Endothelial cell of umbilical vein (primary cell): ENCODE data around the gene CAMTA1. TPM values are rescaled to one million over a fixed set of nuclear protein-coding genes. Genes with fewer than 3 reads are reported as not detected.

Experiments used
- BruUV-seq: library from RNA; stranded (reverse); fragments of 400-500 nt; replicated peaks from 2 replicates; lab custom pipeline; 2021; lab: Mats Ljungman, UMichigan
- CTCF ChIA-PET: fragments of 300-600, 350-600 bp; sonication (Branson Sonifier 250); formaldehyde crosslinking; loops from one replicate; lab custom pipeline; 2021; ENCODE audit warnings: antibody characterized with exemption, inconsistent platforms; lab: Charles Lee
- POLR2A ChIA-PET: fragments of 300-600, 350-600 bp; sonication (Branson Sonifier 250); formaldehyde crosslinking; loops from one replicate; lab custom pipeline; 2021; ENCODE audit warnings: antibody characterized with exemption, inconsistent platforms; lab: Charles Lee
- DNase-seq: peaks from one replicate; pipeline ENCODE4 v3.0.0-alpha.2; 2011; ENCODE audit warnings: low read depth, low spot score
- FAIRE-seq: peaks from 2 replicates; lab custom pipeline; 2011; peaks lifted over from hg19 to GRCh38; lab: Jason Lieb, UNC
- H2AFZ ChIP-seq: 2 replicates; pipeline ENCODE4 v1.6.0; 2012; ENCODE audit warnings: low read depth, low read length, control low read depth, inconsistent platforms
- H3K27ac ChIP-seq: 2 replicates; pipeline ENCODE4 v1.5.1; 2011; ENCODE audit warnings: low read depth, mild to moderate bottlenecking, control low read depth, low read length, moderate library complexity; ENCODE audit not compliant: insufficient read depth
- H3K27me3 ChIP-seq, 2 experiments: 2 replicates each; pipeline versions ENCODE4 v1.6.0 to v1.6.1; 2011; ENCODE audit warnings: low read length in 2 of 2, mixed read lengths in 1 of 2; ENCODE audit not compliant: control insufficient read depth in 2 of 2, insufficient read depth in 2 of 2
- H3K36me3 ChIP-seq, 2 experiments: 2 replicates in 1 of 2; 3 replicates in 1 of 2; pipeline ENCODE4 v1.5.1; 2011; ENCODE audit warnings: low read length in 2 of 2, mild to moderate bottlenecking in 1 of 2, moderate library complexity in 1 of 2; ENCODE audit not compliant: control insufficient read depth in 2 of 2, insufficient read depth in 2 of 2; ENCODE audit errors: extremely low read depth in 1 of 2
- H3K4me1 ChIP-seq: 3 replicates; pipeline ENCODE4 v1.5.1; 2011; ENCODE audit warnings: mild to moderate bottlenecking, low read length; ENCODE audit not compliant: control insufficient read depth, insufficient read depth; ENCODE audit errors: extremely low read depth
- H3K4me2 ChIP-seq: 2 replicates; pipeline ENCODE4 v1.6.1; 2011; ENCODE audit warnings: low read length, control low read depth, mixed read lengths; ENCODE audit not compliant: insufficient read depth
- H3K4me3 ChIP-seq, 3 experiments: fragments of 200-600 bp in 1 of 3; sonication (generic), shearing (Covaris generic) in 1 of 3; replicated peaks in 1 of 3; 2 replicates each; pipeline ENCODE4 v1.5.1; 2011 to 2016; ENCODE audit warnings: control low read depth in 3 of 3, low read length in 3 of 3, mild to moderate bottlenecking in 2 of 3, inconsistent platforms in 1 of 3, low read depth in 1 of 3, moderate library complexity in 1 of 3; ENCODE audit not compliant: insufficient read depth in 1 of 3
- H3K79me2 ChIP-seq: 2 replicates; pipeline ENCODE4 v1.6.0; 2012; ENCODE audit warnings: low read length, inconsistent platforms; ENCODE audit not compliant: control insufficient read depth, insufficient read depth
- H3K9ac ChIP-seq: replicated peaks from 2 replicates; pipeline ENCODE3; 2011; ENCODE audit warnings: low read length, control low read depth; ENCODE audit not compliant: insufficient read depth; ENCODE audit errors: extremely low read depth
- H3K9me1 ChIP-seq: replicated peaks from 3 replicates; pipeline ENCODE4 v1.6.0; 2011; ENCODE audit warnings: mild to moderate bottlenecking, low read length; ENCODE audit not compliant: control insufficient read depth, insufficient read depth; ENCODE audit errors: extremely low read depth
- H3K9me3 ChIP-seq: replicated peaks from 2 replicates; pipeline ENCODE4 v1.5.1; 2012; ENCODE audit warnings: low read length, inconsistent platforms; ENCODE audit not compliant: control insufficient read depth, insufficient read depth
- H4K20me1 ChIP-seq: replicated peaks from 2 replicates; pipeline ENCODE3; 2011; ENCODE audit warnings: mild to moderate bottlenecking, low read length; ENCODE audit not compliant: control insufficient read depth, insufficient read depth; ENCODE audit errors: extremely low read depth
- CTCF ChIP-seq, 2 donors: IDR thresholded peaks; 1 replicate in 1 of 2; 2 replicates in 1 of 2; pipeline ENCODE4 v1.5.1; 2011; ENCODE audit warnings: low read length in 2 of 2, mild to moderate bottlenecking in 2 of 2, moderate library complexity in 2 of 2, control low read depth in 1 of 2, inconsistent platforms in 1 of 2, low read depth in 1 of 2; ENCODE audit not compliant: insufficient read depth in 1 of 2; ENCODE audit errors: extremely low read depth in 1 of 2
- EZH2 ChIP-seq: IDR thresholded peaks from 2 replicates; pipeline ENCODE4 v1.6.1; 2012; ENCODE audit warnings: borderline replicate concordance, low read depth, mild to moderate bottlenecking, moderate library complexity, low read length, inconsistent platforms; ENCODE audit not compliant: severe bottlenecking
- FOS ChIP-seq: IDR thresholded peaks from 2 replicates; pipeline ENCODE4 v1.6.1; 2011; ENCODE audit warnings: mild to moderate bottlenecking, low read length, moderate library complexity, borderline replicate concordance; ENCODE audit not compliant: insufficient read depth
- GATA2 ChIP-seq: IDR thresholded peaks from 2 replicates; pipeline ENCODE4 v1.7.0; 2011; ENCODE audit warnings: low read depth, mild to moderate bottlenecking, moderate library complexity, mixed read lengths, low read length; ENCODE audit not compliant: insufficient read length, insufficient read depth
- JUN ChIP-seq: IDR thresholded peaks from 2 replicates; pipeline ENCODE4 v1.6.1; 2011; ENCODE audit warnings: borderline replicate concordance, low read depth; ENCODE audit not compliant: insufficient read length, insufficient read depth
- MAX ChIP-seq: IDR thresholded peaks from 2 replicates; pipeline ENCODE4 v1.6.1; 2011; ENCODE audit not compliant: insufficient read depth, insufficient read length
- MYC ChIP-seq: IDR thresholded peaks from one replicate; pipeline ENCODE4 v1.6.1; 2011; ENCODE audit warnings: mild to moderate bottlenecking, low read depth, low read length
- POLR2A ChIP-seq: IDR thresholded peaks from 2 replicates; pipeline ENCODE4 v1.6.1; 2012; ENCODE audit warnings: low read depth, mild to moderate bottlenecking, control low read depth, low read length
- POLR2AphosphoS5 ChIP-seq: IDR thresholded peaks from 2 replicates; pipeline ENCODE4 v1.6.1; 2012; ENCODE audit warnings: low read depth, mild to moderate bottlenecking, control low read depth, low read length, moderate library complexity; ENCODE audit not compliant: insufficient read depth
- dilution Hi-C: fragments of 300-500 bp; cut with MboI; formaldehyde crosslinking; loops from one replicate; pipeline ENCODE4 v1.15.0; 2019; ENCODE audit warnings: low sequenced_read_pairs; ENCODE audit not compliant: extremely low pct_ligation_motif_present
- intact Hi-C: fragments of 100-400 bp; cut with micrococcal nuclease; formaldehyde crosslinking; loops from one replicate; pipeline ENCODE4 v1.10.0; 2022
- polyA plus RNA-seq, 4 experiments: library from polyadenylated mRNA; depleted of rRNA in 3 of 4; stranded (reverse) in 3 of 4; unstranded in 1 of 4; fragments of >200 nt; gene quantifications; 2 replicates each; pipeline versions ENCODE4 v1.2.1 to v1.2.3, GENCODE V29; 2011 to 2012; ENCODE audit warnings: missing spikeins in 1 of 4
- total RNA-seq: library from RNA; stranded (reverse); gene quantifications from 2 replicates; pipeline ENCODE4 v1.2.3, GENCODE V29; 2021

CAMTA1 gene
- total and polyA plus RNA-seq, 2 donors (not counting 3 experiments of a cell fraction or from before 2014, with no cell fraction given), result 50.8 to 92.7 TPM

- H3K9me3 ChIP-seq, result no peaks in the 10 kb centered on the region
- H3K9me1 ChIP-seq, result no peaks in the 10 kb centered on the region
- FAIRE-seq, result no peak
Measured at GRCh38 chr1:6761196-6761737, 24.0 kb upstream of the CAMTA1 start.

More at GRCh38 chr1:6761196-6761737, 24.0 kb upstream of the CAMTA1 start:
- Histone ChIP-seq H2AFZ (no peak overlapping the region), H3K4me3 (no peak overlapping the region), H3K36me3 (no peaks in the 10 kb centered on the region), H3K79me2 (no peaks in the 10 kb centered on the region), H3K27ac (no peak overlapping the region), H3K4me2 (no peak overlapping the region), H3K4me1 (no peaks in the 10 kb centered on the region), H4K20me1 (no peaks in the 10 kb centered on the region), H3K27me3 (no peaks in the 10 kb centered on the region), H3K9ac (no peak overlapping the region)
- BruUV-seq, result no TSS peak
- TF ChIP-seq GATA2, result no peak
- no peak for TF ChIP-seq CTCF (IDR thresholded peaks at IDR 0.05; ENCODE audit: extremely low read depth in 1 of 2, insufficient read depth in 1 of 2, low read depth in 1 of 2, low read length in 2 of 2)
- TF ChIP-seq MYC, result no peak
- no peak for TF ChIP-seq MAX
- TF ChIP-seq EZH2, result no peak
- TF ChIP-seq JUN, result no peak
- no peak for TF ChIP-seq POLR2AphosphoS5
- TF ChIP-seq POLR2A, result no peak
- TF ChIP-seq FOS, result no peak
- DNase-seq, result no peak
- intact Hi-C loops, result no loop called here
- dilution Hi-C loops, result no loop called here
- CTCF ChIA-PET, result interaction anchor here (1.2 kb wide), 1 partner anchor 34 kb away, joined by 3 read pairs; no protein-coding TSS in a partner anchor
- POLR2A ChIA-PET, result no interaction called here
